Upper lobe of left lung (tissue), 4 donors: ENCODE measurements around the gene CES4A.

Experiments used
- POLR2A ChIP-seq, 4 donors: fragments of 450-650 bp; IDR thresholded peaks; one replicate each; pipeline ENCODE4 v1.5.1; 2016 to 2017; ENCODE audit warnings: antibody characterized with exemption in 4 of 4, mild to moderate bottlenecking in 2 of 4
- TF ChIP-seq, protein P1 (sequence below), 6 experiments: fragments of 450-650 bp in 4 of 6; fragments of 200-600 bp in 2 of 6; sonication (generic) in 2 of 6; IDR thresholded peaks; one replicate each; pipeline ENCODE4 v1.5.1; 2016 to 2019; ENCODE audit warnings: antibody characterized with exemption in 6 of 6

DNA sequence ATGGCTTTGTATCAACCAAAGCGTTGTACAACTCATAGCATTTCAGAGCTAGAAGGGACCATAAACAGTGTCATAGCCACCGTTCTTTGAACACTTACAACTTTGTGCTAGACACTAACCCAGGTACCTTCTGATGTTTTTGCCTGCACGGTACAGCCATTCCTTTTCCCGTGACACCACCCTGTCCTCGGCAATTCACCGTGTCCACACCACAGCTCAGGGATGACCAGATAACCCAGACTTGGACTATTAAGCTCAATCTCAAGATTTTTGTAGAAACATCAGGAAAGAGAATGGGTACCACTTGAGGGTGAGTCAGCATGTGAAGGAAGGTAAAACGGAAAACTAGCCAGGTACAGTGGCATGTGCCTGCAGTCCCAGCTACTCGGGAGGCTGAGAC, 30.8 kb downstream of the CES4A start:
- TF ChIP-seq, protein P1, sequence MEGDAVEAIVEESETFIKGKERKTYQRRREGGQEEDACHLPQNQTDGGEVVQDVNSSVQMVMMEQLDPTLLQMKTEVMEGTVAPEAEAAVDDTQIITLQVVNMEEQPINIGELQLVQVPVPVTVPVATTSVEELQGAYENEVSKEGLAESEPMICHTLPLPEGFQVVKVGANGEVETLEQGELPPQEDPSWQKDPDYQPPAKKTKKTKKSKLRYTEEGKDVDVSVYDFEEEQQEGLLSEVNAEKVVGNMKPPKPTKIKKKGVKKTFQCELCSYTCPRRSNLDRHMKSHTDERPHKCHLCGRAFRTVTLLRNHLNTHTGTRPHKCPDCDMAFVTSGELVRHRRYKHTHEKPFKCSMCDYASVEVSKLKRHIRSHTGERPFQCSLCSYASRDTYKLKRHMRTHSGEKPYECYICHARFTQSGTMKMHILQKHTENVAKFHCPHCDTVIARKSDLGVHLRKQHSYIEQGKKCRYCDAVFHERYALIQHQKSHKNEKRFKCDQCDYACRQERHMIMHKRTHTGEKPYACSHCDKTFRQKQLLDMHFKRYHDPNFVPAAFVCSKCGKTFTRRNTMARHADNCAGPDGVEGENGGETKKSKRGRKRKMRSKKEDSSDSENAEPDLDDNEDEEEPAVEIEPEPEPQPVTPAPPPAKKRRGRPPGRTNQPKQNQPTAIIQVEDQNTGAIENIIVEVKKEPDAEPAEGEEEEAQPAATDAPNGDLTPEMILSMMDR (IDR thresholded peaks at IDR 0.05), result no peak
- no peak for TF ChIP-seq POLR2A (IDR thresholded peaks at IDR 0.05)
